Adipocyte (in vitro differentiated cells): ENCODE results near the gene RAB3C.
"Not testable (repeated sequence)": the region's sequence is repeated elsewhere in the genome, so short reads cannot be mapped to it uniquely, and the experiment has no call there.

Source experiments
- DNase-seq: peaks from one replicate; pipeline ENCODE4 v3.0.0-alpha.2; 2015; ENCODE audit warnings: low read depth
- H3K27me3 ChIP-seq: replicated peaks from 2 replicates; pipeline ENCODE4 v1.7.0; 2013; ENCODE audit warnings: mild to moderate bottlenecking, low read length, moderate library complexity; ENCODE audit not compliant: control insufficient read depth, insufficient read depth
- H3K36me3 ChIP-seq: 2 replicates; pipeline ENCODE4 v1.7.0; 2013; ENCODE audit warnings: low read length, mild to moderate bottlenecking, moderate library complexity; ENCODE audit not compliant: control insufficient read depth, insufficient read depth, severe bottlenecking
- H3K4me1 ChIP-seq: 2 replicates; pipeline ENCODE4 v1.7.0; 2013; ENCODE audit warnings: mild to moderate bottlenecking, low read length, moderate library complexity; ENCODE audit not compliant: control insufficient read depth, insufficient read depth
- H3K4me3 ChIP-seq: 2 replicates; pipeline ENCODE4 v1.7.0; 2013; ENCODE audit warnings: mild to moderate bottlenecking, low read length, moderate library complexity
- H3K9ac ChIP-seq: 2 replicates; pipeline ENCODE4 v1.7.0; 2013; ENCODE audit warnings: mild to moderate bottlenecking, low read length, moderate library complexity
- H3K9me3 ChIP-seq: 2 replicates; pipeline ENCODE4 v1.7.0; 2013; ENCODE audit warnings: mild to moderate bottlenecking, low read length, moderate library complexity; ENCODE audit not compliant: control insufficient read depth

Gene RAB3C

GRCh38 chr5:58564043-58564832 lies 18.6 kb upstream of the RAB3C start:
- not testable (repeated sequence) for H3K9ac ChIP-seq, DNase-seq, H3K4me3 ChIP-seq, H3K9me3 ChIP-seq, H3K36me3 ChIP-seq, H3K4me1 ChIP-seq, H3K27me3 ChIP-seq

- no peaks in the 10 kb centered on the region for H3K27me3 ChIP-seq
- H3K9me3 ChIP-seq = no peaks in the 10 kb centered on the region
- no peak for DNase-seq
- H3K4me1 ChIP-seq = no peaks in the 10 kb centered on the region
- no peaks in the 10 kb centered on the region for H3K36me3 ChIP-seq
- no peak overlapping the region for H3K4me3 ChIP-seq
- H3K9ac ChIP-seq = no peak overlapping the region
These were observed 17.8 kb upstream of the RAB3C start for GRCh38 chr5:58565033-58565432.

DNA sequence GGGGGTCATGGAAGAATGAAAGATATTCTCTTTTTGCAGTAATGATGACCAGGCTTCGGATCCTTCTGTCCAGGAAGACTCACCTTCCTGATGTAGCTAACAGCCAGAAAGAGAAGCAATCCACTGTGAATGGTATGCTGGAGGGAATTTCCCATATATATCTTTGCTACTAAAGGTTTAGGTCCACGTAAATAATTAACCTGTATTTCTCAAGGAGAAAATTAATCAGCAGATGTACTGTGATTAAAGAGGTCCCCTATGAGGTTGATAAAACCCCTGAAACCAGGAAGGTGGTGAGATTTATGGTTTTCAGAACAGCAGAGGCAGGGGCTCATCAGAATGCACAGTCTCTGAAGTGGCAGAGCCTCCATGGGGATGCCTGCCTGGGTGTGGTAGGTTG lies 11.4 kb upstream of the RAB3C start:
- DNase-seq = no peak
- H3K9me3 ChIP-seq = no peaks in the 10 kb centered on the region
- H3K4me1 ChIP-seq = no peaks in the 10 kb centered on the region
- no peaks in the 10 kb centered on the region for H3K27me3 ChIP-seq
- H3K9ac ChIP-seq = no peak overlapping the region
- H3K4me3 ChIP-seq = no peak overlapping the region
- no peaks in the 10 kb centered on the region for H3K36me3 ChIP-seq

DNA sequence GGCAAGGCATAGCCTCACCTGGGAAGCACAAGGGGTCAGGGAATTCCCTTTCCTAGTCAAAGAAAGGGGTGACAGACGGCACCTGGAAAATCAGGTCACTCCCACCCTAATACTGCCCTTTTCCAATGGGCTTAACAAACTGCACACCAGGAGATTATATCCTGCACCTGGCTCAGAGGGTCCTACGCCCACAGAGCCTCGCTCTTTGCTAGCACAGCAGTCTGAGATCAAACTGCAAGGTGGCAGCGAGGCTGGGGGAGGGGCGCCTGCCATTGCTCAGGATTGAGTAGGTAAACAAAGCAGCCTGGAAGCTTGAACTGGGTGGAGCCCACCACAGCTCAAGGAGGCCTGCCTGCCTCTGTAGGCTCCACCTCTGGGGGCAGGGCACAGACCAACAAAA lies 9.9 kb upstream of the RAB3C start:
- not testable (repeated sequence) for H3K9me3 ChIP-seq, H3K36me3 ChIP-seq, H3K27me3 ChIP-seq, DNase-seq, H3K4me1 ChIP-seq, H3K4me3 ChIP-seq, H3K9ac ChIP-seq

- Histone ChIP-seq H3K4me3 (no peak overlapping the region), H3K27me3 (peaks cover 15% of the 10 kb centered on the region), H3K9ac (no peak overlapping the region), H3K9me3 (no peaks in the 10 kb centered on the region), H3K36me3 (no peaks in the 10 kb centered on the region), H3K4me1 (peaks cover 5% of the 10 kb centered on the region)
- DNase-seq = no peak
These were observed 3.1 kb upstream of the RAB3C start for GRCh38 chr5:58579781-58580180.

GRCh38 chr5:58582019-58582802 lies 664 bp upstream of the RAB3C start:
- Histone ChIP-seq H3K36me3 (no peaks in the 10 kb centered on the region), H3K9ac (peak overlapping the region; percentile 36), H3K9me3 (no peaks in the 10 kb centered on the region), H3K4me3 (peak overlapping the region; percentile 79), H3K27me3 (peaks cover 15% of the 10 kb centered on the region), H3K4me1 (peaks cover 5% of the 10 kb centered on the region)
- DNase-seq = no peak

DNA sequence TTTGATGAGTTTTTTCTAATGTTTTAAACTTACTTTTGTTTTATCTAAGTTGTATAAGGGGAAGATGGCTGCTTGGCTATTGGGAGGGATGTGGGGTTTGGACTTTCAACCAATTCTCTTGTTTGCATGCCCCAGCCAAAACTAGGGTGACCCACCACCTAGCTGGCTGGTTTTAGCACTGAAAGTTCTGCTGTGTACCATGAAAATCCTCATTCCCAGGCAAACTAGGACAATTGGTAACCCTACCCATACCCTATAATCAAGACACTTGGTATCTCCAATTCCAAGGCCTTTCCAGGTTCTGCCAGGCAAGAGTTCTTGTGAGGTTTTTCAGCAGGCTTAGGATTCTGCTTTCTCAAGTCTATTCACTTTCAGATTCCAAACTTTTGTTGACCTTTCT lies 13.1 kb downstream of the RAB3C start:
- Histone ChIP-seq H3K9me3 (peaks cover 1% of the 10 kb centered on the region), H3K36me3 (no peaks in the 10 kb centered on the region), H3K27me3 (no peaks in the 10 kb centered on the region), H3K9ac (no peak overlapping the region), H3K4me3 (no peak overlapping the region), H3K4me1 (no peaks in the 10 kb centered on the region)
- no peak for DNase-seq

DNA sequence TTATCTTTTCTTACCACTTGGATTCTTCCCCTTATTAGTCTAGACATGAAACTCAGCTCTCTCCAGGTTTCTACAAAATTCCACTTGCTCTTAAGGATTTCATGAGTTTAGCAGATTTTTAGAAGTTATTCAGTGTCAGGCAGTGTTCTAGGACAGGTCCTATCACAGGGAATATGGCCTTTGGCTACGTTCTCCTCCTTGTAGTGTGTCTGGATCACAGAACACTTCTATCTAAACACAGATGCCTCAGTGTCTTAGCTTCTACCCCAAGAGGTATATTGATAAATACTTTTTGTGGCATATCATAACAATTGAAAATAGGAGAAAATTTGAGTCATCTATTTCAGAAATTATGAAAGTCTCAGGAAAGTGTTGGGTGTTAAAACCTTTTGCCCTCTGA lies 15.6 kb downstream of the RAB3C start:
- H3K36me3 ChIP-seq = no peaks in the 10 kb centered on the region
- H3K9ac ChIP-seq = no peak overlapping the region
- H3K9me3 ChIP-seq = peaks cover 13% of the 10 kb centered on the region
- no peaks in the 10 kb centered on the region for H3K27me3 ChIP-seq
- no peak for DNase-seq
- H3K4me1 ChIP-seq = no peaks in the 10 kb centered on the region
- no peak overlapping the region for H3K4me3 ChIP-seq

GRCh38 chr5:58599217-58599616 lies 16.3 kb downstream of the RAB3C start:
- DNase-seq = no peak
- no peaks in the 10 kb centered on the region for H3K4me1 ChIP-seq
- no peak overlapping the region for H3K9ac ChIP-seq
- H3K9me3 ChIP-seq = peaks cover 13% of the 10 kb centered on the region
- H3K27me3 ChIP-seq = no peaks in the 10 kb centered on the region
- H3K4me3 ChIP-seq = no peak overlapping the region
- no peaks in the 10 kb centered on the region for H3K36me3 ChIP-seq

- not testable (repeated sequence) for H3K4me1 ChIP-seq, DNase-seq
- H3K9me3 ChIP-seq = peaks cover 13% of the 10 kb centered on the region
These were observed 17.7 kb downstream of the RAB3C start for GRCh38 chr5:58600613-58601012.

GRCh38 chr5:58602889-58603288 lies 20.0 kb downstream of the RAB3C start:
- not testable (repeated sequence) for H3K4me3 ChIP-seq

More at GRCh38 chr5:58600613-58601012, 17.7 kb downstream of the RAB3C start:
- H3K9ac ChIP-seq, H3K27me3 ChIP-seq, H3K4me3 ChIP-seq, H3K36me3 ChIP-seq: not testable (repeated sequence)

More at GRCh38 chr5:58602889-58603288, 20.0 kb downstream of the RAB3C start:
- DNase-seq, H3K9ac ChIP-seq, H3K36me3 ChIP-seq, H3K4me1 ChIP-seq, H3K27me3 ChIP-seq: not testable (repeated sequence)
- H3K9me3 ChIP-seq = peaks cover 13% of the 10 kb centered on the region
